ENCODE data around the gene STPG3. TPM values are rescaled to one million over a fixed set of nuclear protein-coding genes. Genes with fewer than 3 reads are reported as not detected.

STPG3 gene
- total RNA-seq: not detected in 2 replicates

DNA sequence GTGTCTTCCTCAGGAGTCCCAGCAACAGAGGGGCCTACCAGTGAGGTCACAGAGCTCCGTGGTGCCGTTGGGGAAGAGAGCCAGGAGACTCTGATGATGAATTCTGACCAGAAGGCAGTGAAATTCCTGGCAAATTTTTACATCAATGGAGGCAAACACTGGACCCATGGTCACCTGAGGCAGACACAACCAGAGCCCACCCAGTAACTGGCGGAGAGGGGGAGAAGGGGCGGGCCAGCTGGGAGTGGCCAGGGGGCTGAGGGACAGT lies at the start of gene STPG3:
Gene STPG3 (plus strand): TSS at position 93 of the 268 bp plus-strand sequence. CDS start 1 bp downstream, at position 94.
- DNase-seq (ENCODE audit: low read depth): no peak
- TF ChIP-seq, protein P1, sequence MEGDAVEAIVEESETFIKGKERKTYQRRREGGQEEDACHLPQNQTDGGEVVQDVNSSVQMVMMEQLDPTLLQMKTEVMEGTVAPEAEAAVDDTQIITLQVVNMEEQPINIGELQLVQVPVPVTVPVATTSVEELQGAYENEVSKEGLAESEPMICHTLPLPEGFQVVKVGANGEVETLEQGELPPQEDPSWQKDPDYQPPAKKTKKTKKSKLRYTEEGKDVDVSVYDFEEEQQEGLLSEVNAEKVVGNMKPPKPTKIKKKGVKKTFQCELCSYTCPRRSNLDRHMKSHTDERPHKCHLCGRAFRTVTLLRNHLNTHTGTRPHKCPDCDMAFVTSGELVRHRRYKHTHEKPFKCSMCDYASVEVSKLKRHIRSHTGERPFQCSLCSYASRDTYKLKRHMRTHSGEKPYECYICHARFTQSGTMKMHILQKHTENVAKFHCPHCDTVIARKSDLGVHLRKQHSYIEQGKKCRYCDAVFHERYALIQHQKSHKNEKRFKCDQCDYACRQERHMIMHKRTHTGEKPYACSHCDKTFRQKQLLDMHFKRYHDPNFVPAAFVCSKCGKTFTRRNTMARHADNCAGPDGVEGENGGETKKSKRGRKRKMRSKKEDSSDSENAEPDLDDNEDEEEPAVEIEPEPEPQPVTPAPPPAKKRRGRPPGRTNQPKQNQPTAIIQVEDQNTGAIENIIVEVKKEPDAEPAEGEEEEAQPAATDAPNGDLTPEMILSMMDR (IDR thresholded peaks at IDR 0.05; ENCODE audit: insufficient read depth, low read depth, low read length): no peak
- H3K4me3 ChIP-seq (ENCODE audit: low read depth, low read length): no peak within 1 kb of the TSS

DNA sequence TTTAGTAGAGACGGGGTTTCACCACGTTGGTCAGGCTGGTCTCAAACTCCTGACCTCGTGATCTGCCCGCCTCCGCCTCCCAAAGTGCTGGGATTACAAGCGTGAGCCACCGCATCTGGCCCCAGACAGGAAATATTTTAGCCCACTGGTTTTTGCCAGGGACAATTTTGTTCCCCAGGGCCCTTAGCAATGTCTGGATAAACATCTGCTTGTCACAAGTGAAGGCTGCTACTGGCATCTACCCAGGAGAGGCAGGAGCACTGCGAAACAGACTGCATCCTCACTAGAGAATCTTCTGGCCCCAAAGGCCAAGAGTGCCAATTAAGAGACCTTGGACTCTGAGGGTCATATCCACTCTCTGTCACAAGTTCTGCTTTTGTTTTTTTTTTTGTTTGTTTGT lies 48.1 kb upstream of the STPG3 start:
- no peak overlapping the region for H3K4me3 ChIP-seq (ENCODE audit: low read depth, low read length)
- no peak for DNase-seq (ENCODE audit: low read depth)
- TF ChIP-seq, protein P1 (IDR thresholded peaks at IDR 0.05; ENCODE audit: insufficient read depth, low read depth, low read length): no peak

DNA sequence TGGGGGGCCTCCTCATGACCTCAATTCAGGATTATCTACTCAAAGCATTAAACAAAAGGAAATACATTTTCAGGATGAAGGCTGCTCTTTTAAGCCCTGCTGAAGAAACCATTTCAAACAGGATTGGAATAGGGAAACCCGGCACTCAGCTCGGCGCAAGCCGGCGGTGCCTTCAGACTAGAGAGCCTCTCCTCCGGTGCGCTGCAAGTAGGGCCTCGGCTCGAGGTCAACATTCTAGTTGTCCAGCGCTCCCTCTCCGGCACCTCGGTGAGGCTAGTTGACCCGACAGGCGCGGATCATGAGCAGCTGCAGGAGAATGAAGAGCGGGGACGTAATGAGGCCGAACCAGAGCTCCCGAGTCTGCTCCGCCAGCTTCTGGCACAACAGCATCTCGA lies 46.4 kb upstream of the STPG3 start:
- TF ChIP-seq, protein P1 (IDR thresholded peaks at IDR 0.05; ENCODE audit: insufficient read depth, low read depth, low read length): no peak
- peak overlapping the region; percentile 96 for H3K4me3 ChIP-seq (ENCODE audit: low read depth, low read length)
- DNase-seq (ENCODE audit: low read depth): no peak

DNA sequence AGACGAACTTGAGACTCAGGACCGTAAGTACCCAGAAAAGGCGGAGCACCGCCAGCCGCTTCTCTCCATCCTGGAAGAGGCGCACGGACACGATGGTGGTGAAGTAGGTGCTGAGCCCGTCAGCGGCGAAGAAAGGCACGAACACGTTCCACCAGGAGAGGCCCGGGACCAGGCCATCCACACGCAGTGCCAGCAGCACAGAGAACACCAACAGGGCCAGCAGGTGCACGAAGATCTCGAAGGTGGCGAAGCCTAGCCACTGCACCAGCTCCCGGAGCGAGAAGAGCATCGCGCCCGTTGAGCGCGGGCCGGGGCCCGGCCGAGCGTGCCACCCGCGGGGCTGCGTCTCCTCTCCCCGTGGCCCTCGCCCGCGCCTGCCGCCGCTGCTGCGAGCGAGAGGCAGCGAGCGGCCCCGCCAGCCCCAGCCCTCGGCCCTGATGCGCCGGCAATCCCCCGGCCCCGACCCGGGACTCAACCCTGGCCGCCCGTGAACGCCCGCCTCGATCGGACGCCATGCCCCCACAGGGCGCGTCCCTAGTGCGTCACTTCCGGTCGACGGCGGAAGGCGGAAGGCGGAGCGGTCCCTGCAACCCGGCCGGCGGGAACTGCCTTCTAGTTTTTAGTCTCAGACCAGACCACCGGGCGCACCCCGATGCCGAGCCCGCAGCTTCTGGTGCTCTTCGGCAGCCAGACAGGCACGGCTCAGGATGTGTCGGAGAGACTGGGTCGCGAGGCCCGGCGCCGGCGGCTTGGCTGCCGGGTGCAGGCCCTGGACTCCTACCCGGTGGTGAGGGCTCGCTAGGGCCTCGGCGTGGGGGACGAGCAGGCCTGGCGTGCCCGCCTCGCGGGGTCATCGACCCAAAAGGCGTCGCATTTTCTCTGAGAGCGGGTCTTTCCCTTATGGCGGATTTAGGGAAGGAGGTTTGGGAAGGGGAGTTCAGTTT lies 45.7 kb upstream of the STPG3 start, which contains the start of the genes NDOR1 and TMEM203:
Gene NDOR1 (plus strand): TSS at position 575 of the 944 bp plus-strand sequence. CDS start 78 bp downstream, at position 653.
Gene TMEM203 (minus strand): TSS at position 523 of the 944 bp plus-strand sequence. CDS start 234 bp downstream, at position 289.
- DNase-seq (ENCODE audit: low read depth): peak; percentile 85
- TF ChIP-seq, protein P1 (IDR thresholded peaks at IDR 0.05; ENCODE audit: insufficient read depth, low read depth, low read length): no peak
- H3K4me3 ChIP-seq (ENCODE audit: low read depth, low read length): peak within 1 kb of the TSS; percentile 96

DNA sequence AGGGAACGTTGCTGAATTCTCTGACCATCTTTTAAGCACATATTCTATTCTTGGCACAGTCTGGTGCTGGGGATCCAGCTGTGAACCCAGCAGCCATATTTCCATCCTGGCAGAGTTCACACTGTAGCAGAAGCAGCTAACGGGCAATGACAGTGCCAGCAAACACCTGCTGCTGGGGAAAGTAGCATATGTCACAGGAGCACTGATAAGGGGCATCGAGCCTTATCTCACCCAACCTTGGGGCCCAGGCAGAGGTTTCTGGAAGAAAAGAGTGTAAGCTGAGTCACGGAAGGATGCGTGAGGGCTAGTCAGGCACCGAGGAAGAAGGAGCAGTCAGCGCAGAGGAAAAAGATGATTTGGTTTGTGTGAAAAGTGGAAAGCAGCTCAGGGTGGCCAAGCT lies 44.5 kb upstream of the STPG3 start:
- no peak for DNase-seq (ENCODE audit: low read depth)
- TF ChIP-seq, protein P1 (IDR thresholded peaks at IDR 0.05; ENCODE audit: insufficient read depth, low read depth, low read length): no peak
- peak overlapping the region; percentile 96 for H3K4me3 ChIP-seq (ENCODE audit: low read depth, low read length)

DNA sequence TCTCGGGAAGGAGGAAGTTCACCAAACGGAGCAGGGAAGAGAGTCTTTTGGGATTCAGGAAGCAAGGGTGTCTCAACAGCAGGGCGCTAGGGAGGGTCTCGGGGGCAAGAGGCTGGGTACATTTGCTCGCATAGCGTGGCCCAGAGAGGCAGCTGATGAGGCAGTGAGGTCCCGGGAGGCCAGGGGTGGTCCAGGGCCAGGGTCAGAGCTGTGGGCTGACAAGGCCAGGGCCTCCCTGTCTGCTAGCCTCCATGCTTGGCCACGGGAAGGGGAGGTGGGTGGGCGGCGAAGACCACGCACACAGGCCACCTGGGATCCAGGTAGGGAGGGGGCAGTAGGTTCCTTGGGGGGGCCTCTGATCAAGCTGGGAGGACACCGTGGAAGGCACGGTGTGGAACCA lies 39.6 kb upstream of the STPG3 start:
- no peak overlapping the region for H3K4me3 ChIP-seq (ENCODE audit: low read depth, low read length)
- no peak for DNase-seq (ENCODE audit: low read depth)
- TF ChIP-seq, protein P1 (IDR thresholded peaks at IDR 0.05; ENCODE audit: insufficient read depth, low read depth, low read length): no peak
